Gastroesophageal sphincter (tissue), 3 donors: ENCODE results near the gene ITGAX.

ENCODE experiments used
- CTCF ChIP-seq, 4 experiments: fragments of 200-600 bp in 2 of 4; fragments of 450-650 bp in 2 of 4; sonication (generic) in 1 of 4; IDR thresholded peaks; one replicate each; pipeline ENCODE4 v1.5.1; 2017 to 2019; ENCODE audit warnings: antibody characterized with exemption in 4 of 4, mild to moderate bottlenecking in 2 of 4, moderate library complexity in 2 of 4
- EP300 ChIP-seq: sonication (generic); formaldehyde crosslinking; IDR thresholded peaks from one replicate; pipeline ENCODE4 v1.6.1; 2017; ENCODE audit warnings: antibody characterized with exemption, mild to moderate bottlenecking
- POLR2A ChIP-seq, 2 donors: fragments of 450-650 bp; IDR thresholded peaks; one replicate each; pipeline ENCODE4 v1.6.1; 2017; ENCODE audit warnings: antibody characterized with exemption in 2 of 2, mild to moderate bottlenecking in 2 of 2, moderate library complexity in 1 of 2
- POLR2AphosphoS5 ChIP-seq: sonication (generic); formaldehyde crosslinking; IDR thresholded peaks from one replicate; pipeline ENCODE4 v1.6.1; 2017; ENCODE audit warnings: antibody characterized with exemption

GRCh38 chr16:31344712-31345111 is 10.3 kb upstream of the ITGAX start:
- no peak for TF ChIP-seq POLR2AphosphoS5
- TF ChIP-seq CTCF (IDR thresholded peaks at IDR 0.05): no peak
- no peak for TF ChIP-seq POLR2A (IDR thresholded peaks at IDR 0.05)
- TF ChIP-seq EP300: no peak
